ENCODE data around the gene BRINP2.

BRINP2 gene

DNA sequence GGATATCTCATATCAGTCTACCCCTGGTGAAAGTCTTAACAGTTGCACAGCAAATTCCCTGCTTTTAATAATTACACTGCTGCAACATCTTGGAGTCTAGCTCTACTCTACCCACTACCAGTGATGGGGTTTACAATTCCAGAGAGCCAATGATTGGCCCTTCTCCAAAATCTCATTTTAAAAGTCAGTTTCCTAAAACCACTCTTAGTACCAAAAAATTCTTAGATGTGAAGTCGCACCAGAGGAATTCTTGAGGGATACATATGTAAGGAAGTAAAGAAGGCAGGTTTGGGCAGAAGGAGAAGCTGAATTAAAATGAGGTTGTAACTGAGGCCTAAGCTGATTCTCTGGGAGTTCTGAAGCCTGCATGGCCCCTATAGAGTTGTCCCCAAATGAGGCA, 129.7 kb downstream of the BRINP2 start:
- H3K4me3 ChIP-seq (ENCODE audit: low read length in 2 of 2) = no peak overlapping the region
- no peaks in the 10 kb centered on the region for H3K27me3 ChIP-seq (ENCODE audit: control insufficient read depth in 1 of 2, insufficient read depth in 2 of 2, low read length in 2 of 2)
- peaks cover 11% of the 10 kb centered on the region for H3K4me1 ChIP-seq (ENCODE audit: control insufficient read depth, insufficient read depth, low read length)
- no peak overlapping the region for H3K9ac ChIP-seq (ENCODE audit: low read length in 2 of 2)
- H3K27ac ChIP-seq (ENCODE audit: low read length) = no peak overlapping the region
- no peaks in the 10 kb centered on the region for H3K36me3 ChIP-seq (ENCODE audit: control insufficient read depth in 2 of 2, insufficient read depth in 2 of 2, low read length in 2 of 2)
- no peaks in the 10 kb centered on the region for H3K9me3 ChIP-seq (ENCODE audit: control insufficient read depth in 2 of 2, low read length in 2 of 2)

DNA sequence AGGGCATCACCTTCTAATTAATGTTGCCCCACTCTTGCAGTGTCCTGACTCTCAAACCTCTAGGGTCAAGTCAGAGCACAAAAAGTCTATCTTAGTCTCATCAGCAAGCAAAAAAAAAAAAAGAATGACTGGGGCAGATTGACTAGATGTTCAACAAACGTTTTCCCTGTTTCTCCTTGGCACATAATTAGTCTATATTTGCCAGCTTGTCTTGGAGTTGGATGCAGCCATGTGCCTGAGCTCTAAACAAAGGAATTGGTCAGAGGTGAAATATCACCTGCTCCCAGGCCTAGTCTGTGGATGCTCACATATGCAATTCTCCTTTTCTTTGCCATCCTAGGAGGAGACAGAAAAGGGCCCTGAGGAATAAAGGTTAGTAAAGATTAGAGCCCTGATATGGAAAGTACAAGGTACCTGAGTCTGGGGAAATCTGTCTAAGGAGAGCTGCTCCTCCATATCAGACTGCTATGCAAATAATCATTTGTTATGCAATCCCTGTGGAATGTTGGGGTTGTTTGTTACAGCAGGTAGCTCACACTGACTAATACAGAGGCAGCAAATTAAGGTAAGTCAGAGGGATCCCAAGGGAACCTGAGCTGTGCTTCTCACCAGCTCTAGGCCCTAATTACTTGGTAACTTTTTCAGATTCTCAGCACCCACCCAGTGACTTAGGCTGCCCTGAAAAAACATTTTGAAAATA, 130.8 kb downstream of the BRINP2 start:
- H3K36me3 ChIP-seq (ENCODE audit: control insufficient read depth in 2 of 2, insufficient read depth in 2 of 2, low read length in 2 of 2) = no peaks in the 10 kb centered on the region
- no peak overlapping the region for H3K4me3 ChIP-seq (ENCODE audit: low read length in 2 of 2)
- H3K27ac ChIP-seq (ENCODE audit: low read length) = no peak overlapping the region
- H3K9ac ChIP-seq (ENCODE audit: low read length in 2 of 2) = no peak overlapping the region
- H3K9me3 ChIP-seq (ENCODE audit: control insufficient read depth in 2 of 2, low read length in 2 of 2) = no peaks in the 10 kb centered on the region
- H3K4me1 ChIP-seq (ENCODE audit: control insufficient read depth, insufficient read depth, low read length) = peaks cover 11% of the 10 kb centered on the region
- no peaks in the 10 kb centered on the region for H3K27me3 ChIP-seq (ENCODE audit: control insufficient read depth in 1 of 2, insufficient read depth in 2 of 2, low read length in 2 of 2)

DNA sequence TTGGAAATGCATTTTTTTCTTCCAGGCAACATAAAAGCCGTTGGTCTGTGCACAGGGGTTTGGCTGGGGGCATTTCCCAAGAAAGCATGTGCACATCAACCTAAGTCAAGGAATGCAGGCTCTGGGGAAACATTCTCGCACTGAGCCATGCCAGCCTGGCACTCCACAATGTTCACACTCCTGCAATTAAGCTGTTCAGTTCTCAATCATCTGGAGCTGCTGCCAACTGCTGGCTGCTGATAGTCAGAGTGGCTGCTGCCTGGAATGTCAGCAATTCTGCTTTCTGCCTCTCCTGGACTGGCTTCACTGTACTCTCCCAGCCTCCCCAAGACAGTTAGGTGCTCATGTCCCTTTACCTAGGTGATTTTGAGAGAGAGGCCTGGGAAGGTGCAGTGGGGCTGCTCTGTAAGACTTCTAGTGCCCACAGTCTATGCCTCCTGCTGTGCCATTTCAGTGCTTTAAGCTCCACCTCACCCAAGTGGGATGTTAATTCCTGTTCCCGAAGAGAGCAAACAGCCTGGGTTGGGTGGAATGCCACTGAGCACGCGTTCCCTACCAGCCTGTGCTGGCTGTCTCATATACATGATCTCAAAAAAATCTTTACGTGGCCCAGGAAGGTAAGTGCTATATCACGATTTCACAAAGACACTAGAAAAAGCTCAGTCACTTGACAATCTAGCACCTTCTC, 131.7 kb downstream of the BRINP2 start:
- Histone ChIP-seq H3K4me3 (ENCODE audit: low read length in 2 of 2) (no peak overlapping the region), H3K27ac (ENCODE audit: low read length) (no peak overlapping the region), H3K9me3 (ENCODE audit: control insufficient read depth in 2 of 2, low read length in 2 of 2) (no peaks in the 10 kb centered on the region), H3K36me3 (ENCODE audit: control insufficient read depth in 2 of 2, insufficient read depth in 2 of 2, low read length in 2 of 2) (no peaks in the 10 kb centered on the region), H3K9ac (ENCODE audit: low read length in 2 of 2) (no peak overlapping the region), H3K4me1 (ENCODE audit: control insufficient read depth, insufficient read depth, low read length) (peaks cover 11% of the 10 kb centered on the region), H3K27me3 (ENCODE audit: control insufficient read depth in 1 of 2, insufficient read depth in 2 of 2, low read length in 2 of 2) (no peaks in the 10 kb centered on the region)

DNA sequence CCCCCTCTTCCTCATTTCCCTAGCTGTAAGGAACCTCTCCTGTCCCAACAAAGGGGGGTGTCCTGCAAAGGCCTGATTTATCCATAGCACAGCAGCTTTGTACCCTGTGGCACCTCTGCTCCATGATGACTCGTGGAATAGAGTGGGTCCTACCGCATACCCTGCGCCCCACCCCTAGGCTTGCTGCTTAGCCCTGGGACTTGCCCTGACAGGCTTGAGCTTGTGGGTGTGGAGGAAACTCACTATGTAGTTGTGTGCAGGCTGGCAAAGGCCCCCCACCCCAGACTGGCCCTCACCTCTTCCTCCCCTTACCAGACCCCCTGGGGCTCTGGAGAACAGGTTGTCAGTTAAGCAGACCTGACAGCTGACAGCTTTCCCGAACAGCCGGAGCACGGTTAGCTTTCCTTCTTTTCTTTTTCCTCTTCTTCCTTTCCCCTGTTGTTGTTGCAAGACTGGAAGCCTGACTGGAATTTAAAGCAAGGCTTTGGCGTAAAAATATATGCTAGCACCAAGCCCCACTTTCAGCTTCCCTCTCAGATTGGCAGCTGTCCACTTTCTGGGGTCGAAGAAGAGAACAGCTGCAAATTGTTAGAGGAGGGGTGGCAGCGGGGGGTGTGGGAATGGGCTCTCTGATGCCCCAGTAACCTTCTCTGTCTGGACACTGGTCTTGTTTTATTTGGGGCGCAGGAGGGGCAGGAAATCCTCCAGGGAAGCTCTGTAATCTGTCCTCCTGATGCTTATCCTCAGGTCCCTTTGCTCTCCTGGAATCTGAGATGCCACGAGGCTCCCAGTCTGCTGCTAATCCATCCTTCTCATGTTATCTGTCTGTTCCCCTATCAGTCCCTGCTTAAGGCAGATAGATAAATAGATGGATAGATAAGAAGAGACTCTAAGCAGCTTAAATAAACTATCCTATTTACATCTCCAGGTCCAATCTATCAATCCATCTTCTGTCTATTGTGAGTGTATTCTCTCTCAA, 134.6 kb downstream of the BRINP2 start:
- Histone ChIP-seq H3K27me3 (ENCODE audit: control insufficient read depth in 1 of 2, insufficient read depth in 2 of 2, low read length in 2 of 2) (no peaks in the 10 kb centered on the region), H3K27ac (ENCODE audit: low read length) (no peak overlapping the region), H3K4me3 (ENCODE audit: low read length in 2 of 2) (no peak overlapping the region), H3K4me1 (ENCODE audit: control insufficient read depth, insufficient read depth, low read length) (peaks cover 11% of the 10 kb centered on the region), H3K9me3 (ENCODE audit: control insufficient read depth in 2 of 2, low read length in 2 of 2) (no peaks in the 10 kb centered on the region), H3K36me3 (ENCODE audit: control insufficient read depth in 2 of 2, insufficient read depth in 2 of 2, low read length in 2 of 2) (no peaks in the 10 kb centered on the region), H3K9ac (ENCODE audit: low read length in 2 of 2) (no peak overlapping the region)

DNA sequence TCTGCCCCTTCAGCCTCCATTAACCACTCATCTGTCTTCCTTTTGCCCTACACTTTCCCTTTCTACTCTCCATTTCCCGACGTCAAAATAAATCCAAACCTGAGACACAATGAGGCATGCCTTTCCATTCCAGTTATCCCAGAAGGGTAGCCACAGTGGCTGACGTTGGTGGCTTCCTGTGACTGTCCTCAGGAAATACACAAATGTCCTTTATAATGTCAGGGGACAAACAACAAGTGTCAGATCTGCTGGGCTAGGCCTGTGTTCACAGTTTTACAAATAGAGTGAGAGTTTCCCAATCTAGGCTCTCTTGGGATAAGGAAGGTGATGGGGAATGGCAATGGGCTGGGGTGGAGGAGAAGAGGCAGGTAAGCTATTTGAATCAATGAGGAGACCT, 135.3 kb downstream of the BRINP2 start:
- Histone ChIP-seq H3K27me3 (ENCODE audit: control insufficient read depth in 1 of 2, insufficient read depth in 2 of 2, low read length in 2 of 2) (no peaks in the 10 kb centered on the region), H3K9me3 (ENCODE audit: control insufficient read depth in 2 of 2, low read length in 2 of 2) (no peaks in the 10 kb centered on the region), H3K4me3 (ENCODE audit: low read length in 2 of 2) (no peak overlapping the region), H3K27ac (ENCODE audit: low read length) (no peak overlapping the region), H3K36me3 (ENCODE audit: control insufficient read depth in 2 of 2, insufficient read depth in 2 of 2, low read length in 2 of 2) (no peaks in the 10 kb centered on the region), H3K4me1 (ENCODE audit: control insufficient read depth, insufficient read depth, low read length) (peaks cover 10% of the 10 kb centered on the region), H3K9ac (ENCODE audit: low read length in 2 of 2) (no peak overlapping the region)

DNA sequence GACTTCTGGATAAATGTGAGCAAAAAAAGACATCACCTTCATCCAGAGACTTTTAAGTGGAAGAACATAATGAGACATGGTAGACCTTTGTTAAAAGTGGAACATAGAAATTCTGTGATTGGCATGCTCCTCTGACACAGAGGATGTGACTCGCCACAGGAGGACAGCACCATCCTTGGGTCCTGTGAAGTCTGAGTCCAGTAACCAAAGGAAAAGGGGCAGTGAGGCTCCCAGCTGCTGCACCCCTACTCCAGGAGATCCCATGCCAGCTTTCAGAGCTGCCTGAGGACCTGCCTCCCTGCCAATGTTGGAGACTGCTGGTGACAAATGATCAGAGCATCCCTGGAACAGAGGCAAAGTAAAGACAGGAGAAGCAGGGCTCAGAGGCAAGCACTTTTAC, 136.2 kb downstream of the BRINP2 start:
- H3K27ac ChIP-seq (ENCODE audit: low read length) = no peak overlapping the region
- no peak overlapping the region for H3K9ac ChIP-seq (ENCODE audit: low read length in 2 of 2)

DNA sequence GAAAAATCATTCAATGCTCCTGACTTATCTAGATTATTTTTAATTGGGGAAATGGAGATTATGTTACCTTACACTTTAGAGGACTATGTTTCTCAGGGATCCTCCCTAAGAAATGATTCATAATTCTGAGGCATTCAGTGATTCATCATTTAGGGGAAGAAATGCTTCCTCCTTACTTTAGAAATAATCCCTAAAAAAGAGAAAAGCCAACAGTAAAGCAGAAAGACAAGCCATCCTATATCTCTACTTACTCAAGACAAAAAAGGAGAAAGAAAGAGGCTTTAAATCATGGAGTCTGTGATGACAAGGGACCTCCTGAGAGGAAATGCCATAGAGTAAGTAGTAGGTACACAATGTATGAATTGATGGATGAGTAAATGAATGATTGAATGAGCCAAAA, 137.0 kb downstream of the BRINP2 start:
- Histone ChIP-seq H3K27ac (ENCODE audit: low read length) (no peak overlapping the region), H3K4me3 (ENCODE audit: low read length in 2 of 2) (no peak overlapping the region), H3K27me3 (ENCODE audit: control insufficient read depth in 1 of 2, insufficient read depth in 2 of 2, low read length in 2 of 2) (no peaks in the 10 kb centered on the region), H3K4me1 (ENCODE audit: control insufficient read depth, insufficient read depth, low read length) (no peaks in the 10 kb centered on the region), H3K36me3 (ENCODE audit: control insufficient read depth in 2 of 2, insufficient read depth in 2 of 2, low read length in 2 of 2) (no peaks in the 10 kb centered on the region), H3K9ac (ENCODE audit: low read length in 2 of 2) (no peak overlapping the region), H3K9me3 (ENCODE audit: control insufficient read depth in 2 of 2, low read length in 2 of 2) (no peaks in the 10 kb centered on the region)

More for the DNA sequence above, 136.2 kb downstream of the BRINP2 start:
- no peaks in the 10 kb centered on the region for H3K36me3 ChIP-seq (ENCODE audit: control insufficient read depth in 2 of 2, insufficient read depth in 2 of 2, low read length in 2 of 2)
- H3K4me1 ChIP-seq (ENCODE audit: control insufficient read depth, insufficient read depth, low read length) = peaks cover 6% of the 10 kb centered on the region
- no peaks in the 10 kb centered on the region for H3K27me3 ChIP-seq (ENCODE audit: control insufficient read depth in 1 of 2, insufficient read depth in 2 of 2, low read length in 2 of 2)
- H3K9me3 ChIP-seq (ENCODE audit: control insufficient read depth in 2 of 2, low read length in 2 of 2) = no peaks in the 10 kb centered on the region
- H3K4me3 ChIP-seq (ENCODE audit: low read length in 2 of 2) = no peak overlapping the region

DNA sequence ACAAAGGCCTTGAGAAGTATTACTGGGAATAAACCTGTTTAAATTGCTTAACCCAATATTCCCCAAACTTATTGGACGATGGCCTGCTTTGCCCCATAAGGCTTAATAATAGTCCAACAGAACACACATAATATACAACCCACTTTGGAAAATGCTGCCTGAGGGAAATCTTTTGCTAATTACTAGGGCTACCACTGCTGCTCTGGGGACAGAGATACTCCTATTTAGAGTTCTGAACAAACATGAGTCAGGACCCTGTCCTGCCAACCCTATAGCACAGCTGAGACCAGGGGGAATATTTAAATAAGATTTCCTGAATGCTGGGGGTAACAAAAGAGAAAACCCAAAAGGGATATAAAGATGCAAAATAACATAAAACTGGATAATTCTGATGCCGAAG, 139.1 kb downstream of the BRINP2 start:
- Histone ChIP-seq H3K4me1 (ENCODE audit: control insufficient read depth, insufficient read depth, low read length) (no peaks in the 10 kb centered on the region), H3K9ac (ENCODE audit: low read length in 2 of 2) (no peak overlapping the region), H3K4me3 (ENCODE audit: low read length in 2 of 2) (no peak overlapping the region), H3K36me3 (ENCODE audit: control insufficient read depth in 2 of 2, insufficient read depth in 2 of 2, low read length in 2 of 2) (no peaks in the 10 kb centered on the region), H3K9me3 (ENCODE audit: control insufficient read depth in 2 of 2, low read length in 2 of 2) (no peaks in the 10 kb centered on the region), H3K27me3 (ENCODE audit: control insufficient read depth in 1 of 2, insufficient read depth in 2 of 2, low read length in 2 of 2) (no peaks in the 10 kb centered on the region), H3K27ac (ENCODE audit: low read length) (no peak overlapping the region)

DNA sequence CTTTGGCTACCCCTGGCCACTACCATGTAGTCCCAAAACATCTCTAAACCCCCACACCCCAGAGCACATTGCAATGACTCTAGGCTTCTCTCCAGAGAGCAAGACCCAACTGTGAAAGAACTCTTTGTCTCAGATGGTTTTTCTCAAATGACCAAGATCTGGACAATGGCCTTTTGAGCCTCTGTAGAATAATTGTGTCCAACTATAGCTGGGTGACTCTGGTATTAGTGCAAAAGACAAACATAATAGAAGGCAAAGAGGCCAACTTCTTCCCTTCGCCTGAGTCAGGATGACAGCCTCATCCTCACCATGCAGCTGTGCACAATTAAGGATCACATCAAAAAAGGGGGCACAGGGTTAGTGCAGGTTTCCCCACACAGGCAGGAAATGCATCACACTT, 139.6 kb downstream of the BRINP2 start:
- no peaks in the 10 kb centered on the region for H3K36me3 ChIP-seq (ENCODE audit: control insufficient read depth in 2 of 2, insufficient read depth in 2 of 2, low read length in 2 of 2)
- H3K9ac ChIP-seq (ENCODE audit: low read length in 2 of 2) = no peak overlapping the region
- no peaks in the 10 kb centered on the region for H3K27me3 ChIP-seq (ENCODE audit: control insufficient read depth in 1 of 2, insufficient read depth in 2 of 2, low read length in 2 of 2)
- H3K9me3 ChIP-seq (ENCODE audit: control insufficient read depth in 2 of 2, low read length in 2 of 2) = no peaks in the 10 kb centered on the region
- H3K27ac ChIP-seq (ENCODE audit: low read length) = no peak overlapping the region
- H3K4me1 ChIP-seq (ENCODE audit: control insufficient read depth, insufficient read depth, low read length) = no peaks in the 10 kb centered on the region
- H3K4me3 ChIP-seq (ENCODE audit: low read length in 2 of 2) = no peak overlapping the region

DNA sequence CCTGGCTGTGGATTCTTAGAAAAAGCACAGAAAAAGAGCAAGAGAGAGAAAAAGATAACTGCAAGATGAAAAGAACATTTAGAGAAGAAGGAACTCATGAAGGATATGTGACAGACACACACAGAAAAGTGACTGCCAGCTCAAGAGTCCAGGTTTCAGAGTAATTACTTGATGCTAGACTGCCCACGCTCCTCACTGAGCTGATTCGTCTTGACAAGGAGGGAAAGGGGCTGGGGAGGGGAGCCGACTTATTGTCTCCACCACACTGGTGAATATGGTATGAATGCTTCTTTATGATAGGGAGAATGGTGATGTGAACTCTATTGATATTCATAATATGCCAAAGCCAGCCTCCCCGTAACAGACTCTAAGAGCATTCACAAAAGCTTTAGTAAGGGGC, 140.4 kb downstream of the BRINP2 start:
- H3K27me3 ChIP-seq (ENCODE audit: control insufficient read depth in 1 of 2, insufficient read depth in 2 of 2, low read length in 2 of 2) = no peaks in the 10 kb centered on the region
- H3K4me3 ChIP-seq (ENCODE audit: low read length in 2 of 2) = no peak overlapping the region
- no peak overlapping the region for H3K27ac ChIP-seq (ENCODE audit: low read length)
- H3K9me3 ChIP-seq (ENCODE audit: control insufficient read depth in 2 of 2, low read length in 2 of 2) = no peaks in the 10 kb centered on the region
- H3K36me3 ChIP-seq (ENCODE audit: control insufficient read depth in 2 of 2, insufficient read depth in 2 of 2, low read length in 2 of 2) = no peaks in the 10 kb centered on the region
- H3K9ac ChIP-seq (ENCODE audit: low read length in 2 of 2) = no peak overlapping the region
- H3K4me1 ChIP-seq (ENCODE audit: control insufficient read depth, insufficient read depth, low read length) = no peaks in the 10 kb centered on the region

Data from stomach smooth muscle (tissue), 2 donors.